ENCODE data around the gene CRYBB3.
"Not testable (repeated sequence)": the region's sequence is repeated elsewhere in the genome, so short reads cannot be mapped to it uniquely, and the experiment has no call there.

CRYBB3 gene

DNA sequence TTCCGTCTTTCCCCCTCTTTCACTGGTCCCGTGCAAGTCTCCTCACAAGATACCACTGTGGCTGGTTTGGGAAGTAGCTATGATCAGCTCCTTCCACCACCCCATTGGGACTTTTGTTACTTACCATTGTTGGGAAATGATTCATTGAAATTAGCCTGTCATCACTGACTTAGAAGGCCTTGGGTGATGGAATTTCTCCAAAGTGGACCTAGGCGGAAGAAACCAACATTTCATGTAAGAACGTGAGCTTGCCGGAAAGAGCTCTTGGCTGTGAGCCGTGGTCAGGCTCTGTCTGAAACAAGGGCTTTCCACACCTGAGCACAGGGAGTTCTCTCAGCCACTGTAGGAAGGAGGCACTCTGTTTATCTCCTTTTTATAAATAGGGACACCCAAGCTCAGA is 23.5 kb upstream of the CRYBB3 start:
- no peak for DNase-seq (ENCODE audit: low spot score)

GRCh38 chr22:25176799-25177198 is 22.9 kb upstream of the CRYBB3 start:
- no peak for DNase-seq (ENCODE audit: low spot score)

DNA sequence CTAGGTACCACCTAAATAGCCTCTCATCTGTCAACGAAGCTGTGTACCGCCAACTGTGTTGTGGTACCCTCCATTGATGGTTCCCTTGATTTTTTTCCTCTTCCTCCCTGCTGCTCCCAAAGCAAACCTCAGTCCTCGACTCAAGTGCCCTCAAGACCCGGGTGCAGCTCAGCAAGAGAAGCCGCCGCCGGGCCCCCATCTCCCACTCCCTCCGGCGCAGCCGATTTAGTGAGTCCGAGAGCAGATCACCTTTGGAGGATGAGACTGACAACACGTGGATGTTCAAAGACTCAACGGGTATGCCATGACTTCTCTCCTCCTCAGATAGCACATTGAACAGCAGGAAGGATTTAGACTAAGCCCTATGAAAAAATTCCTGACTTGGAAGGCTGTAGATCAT is 22.4 kb upstream of the CRYBB3 start:
- no peak for DNase-seq (ENCODE audit: low spot score)

GRCh38 chr22:25177895-25178294 is 21.8 kb upstream of the CRYBB3 start:
- DNase-seq (ENCODE audit: low spot score): no peak

DNA sequence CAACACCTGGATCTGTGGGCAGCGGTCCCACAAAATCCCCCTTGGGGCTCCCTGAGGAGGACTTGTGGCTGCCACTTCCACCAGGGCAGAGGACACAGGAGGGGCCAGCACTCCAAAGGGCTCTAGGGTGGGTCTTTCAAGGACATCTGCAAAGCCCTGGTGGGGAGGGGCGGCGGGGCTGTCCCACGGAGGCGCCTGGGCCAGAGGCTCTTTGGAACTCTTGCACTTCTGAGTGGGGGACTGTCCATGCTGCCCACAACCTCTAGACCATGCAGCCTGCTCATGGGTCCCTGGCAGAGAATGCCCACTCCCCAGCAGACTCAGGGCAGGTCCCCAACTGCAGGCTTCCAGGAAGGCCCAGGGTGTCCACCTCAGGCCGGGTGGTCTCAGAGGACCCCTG is 21.3 kb upstream of the CRYBB3 start:
- DNase-seq (ENCODE audit: low spot score): not testable (repeated sequence)

DNA sequence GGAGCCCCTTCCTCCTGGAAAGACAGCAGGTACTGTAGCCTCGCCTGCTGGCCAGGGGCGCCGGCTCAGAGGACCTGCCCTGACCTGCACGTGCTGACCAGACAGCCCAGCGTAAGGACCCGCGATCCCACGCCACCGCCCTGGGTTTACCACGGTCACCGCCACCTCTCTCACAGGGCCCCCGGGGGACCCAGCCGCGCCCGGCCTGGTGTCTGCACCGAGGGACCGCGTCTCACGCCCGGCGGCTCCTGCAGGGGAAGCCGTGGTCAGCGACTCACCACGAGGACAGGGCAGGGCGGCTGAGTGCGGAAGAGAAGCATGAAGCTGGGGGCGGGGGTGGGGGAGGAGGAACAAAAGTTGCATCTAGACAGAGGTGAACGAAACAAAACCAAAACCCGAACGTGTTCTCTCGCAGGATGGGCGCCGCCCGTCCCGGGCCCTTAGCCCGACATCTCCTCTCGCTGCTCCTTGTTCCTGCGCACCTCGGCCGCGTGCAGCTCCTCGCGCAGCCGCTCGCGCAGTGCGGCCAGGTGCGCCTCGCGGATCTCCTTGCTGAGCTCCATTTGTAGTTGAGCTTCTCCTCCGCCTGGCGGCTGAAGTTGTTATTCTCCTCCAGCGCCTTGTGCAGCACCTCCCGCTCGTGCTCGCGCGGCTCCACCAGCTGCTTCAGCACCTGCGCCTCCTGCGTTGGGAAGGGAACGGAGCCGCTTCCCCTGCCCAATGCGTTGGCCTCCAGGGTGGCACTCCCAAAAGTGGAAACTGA is 20.6 kb upstream of the CRYBB3 start:
- not testable (repeated sequence) for DNase-seq (ENCODE audit: low spot score)

DNA sequence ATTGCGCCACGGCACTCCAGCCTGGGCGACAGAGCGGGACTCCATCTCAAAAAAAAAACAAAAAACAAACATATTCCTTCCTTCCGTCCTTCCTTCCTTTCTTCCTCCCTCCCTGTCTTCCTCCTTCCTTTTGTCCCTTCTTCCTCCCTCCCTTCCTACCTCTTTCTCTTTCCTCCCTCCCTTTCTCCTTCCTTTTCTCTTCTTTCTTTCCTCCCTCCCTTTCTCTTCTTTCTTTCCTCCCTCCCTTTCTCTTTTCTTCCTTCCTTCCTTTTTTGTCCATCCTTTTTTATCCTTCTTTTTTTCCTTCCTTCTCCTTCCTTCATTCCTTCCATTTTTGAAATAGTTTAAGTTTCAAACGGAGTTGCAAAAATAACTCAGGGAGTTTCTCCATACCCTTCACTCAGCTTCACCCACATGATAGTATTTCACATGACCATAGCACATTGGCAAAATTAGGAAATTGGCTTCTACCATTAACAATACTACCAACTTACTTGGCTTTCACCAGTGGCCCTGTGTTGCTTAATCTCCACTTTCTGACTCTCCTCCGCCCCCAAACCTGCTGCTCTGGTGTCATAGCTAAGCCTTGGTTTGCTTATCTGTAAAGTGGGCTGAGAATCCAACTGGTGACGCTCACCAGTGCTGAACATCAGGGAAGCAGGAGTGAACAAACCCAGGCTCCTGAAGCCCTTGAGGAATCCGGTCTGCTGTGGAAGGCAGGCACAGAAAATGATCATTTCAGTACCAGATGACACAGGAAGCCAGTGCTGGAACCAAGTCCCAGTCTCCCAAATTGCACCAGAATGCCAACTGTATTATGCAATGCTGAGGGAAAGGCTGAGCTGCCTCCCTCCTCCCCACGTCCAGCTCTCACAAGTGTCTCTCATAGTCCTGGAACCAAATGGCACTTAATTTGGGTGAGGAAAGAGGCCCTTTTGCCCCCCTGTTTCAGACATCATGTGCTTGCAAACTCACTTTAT is 17.2 kb upstream of the CRYBB3 start:
- no peak for DNase-seq (ENCODE audit: low spot score)

GRCh38 chr22:25183949-25184619 is 15.6 kb upstream of the CRYBB3 start:
- DNase-seq (ENCODE audit: low spot score): no peak

- no peak for DNase-seq (ENCODE audit: low spot score)
These were observed 13.5 kb upstream of the CRYBB3 start for GRCh38 chr22:25186140-25186539.

DNA sequence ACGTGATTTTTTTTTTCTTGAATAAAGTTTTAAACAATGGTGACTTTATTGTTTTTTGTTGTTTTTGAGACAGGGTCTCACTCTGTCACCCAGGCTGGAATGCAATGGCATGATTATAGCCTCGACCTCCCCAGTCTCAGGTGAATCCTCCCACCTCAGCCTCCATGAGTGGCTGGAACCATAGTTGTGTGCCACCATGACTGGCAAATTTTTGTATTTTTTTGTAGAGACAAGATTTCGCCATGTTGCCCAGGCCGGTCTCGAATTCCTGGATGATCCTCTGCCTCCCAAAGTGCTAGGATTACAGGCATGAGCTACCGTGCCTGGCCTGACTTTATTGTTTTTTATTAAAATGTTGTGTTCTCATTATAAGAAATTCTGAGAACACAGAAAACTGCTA is 12.2 kb upstream of the CRYBB3 start:
- no peak for DNase-seq (ENCODE audit: low spot score)

- DNase-seq (ENCODE audit: low spot score): no peak
These were observed 7.3 kb upstream of the CRYBB3 start for GRCh38 chr22:25192406-25192805.

- no peak for DNase-seq (ENCODE audit: low spot score)
These were observed 6.5 kb upstream of the CRYBB3 start for GRCh38 chr22:25193130-25193529.

- peak; percentile 9 for DNase-seq (ENCODE audit: low spot score)
These were observed 6.1 kb upstream of the CRYBB3 start for GRCh38 chr22:25193548-25193947.

- no peak for DNase-seq (ENCODE audit: low spot score)
These were observed 3.3 kb upstream of the CRYBB3 start for GRCh38 chr22:25196326-25196725.

DNA sequence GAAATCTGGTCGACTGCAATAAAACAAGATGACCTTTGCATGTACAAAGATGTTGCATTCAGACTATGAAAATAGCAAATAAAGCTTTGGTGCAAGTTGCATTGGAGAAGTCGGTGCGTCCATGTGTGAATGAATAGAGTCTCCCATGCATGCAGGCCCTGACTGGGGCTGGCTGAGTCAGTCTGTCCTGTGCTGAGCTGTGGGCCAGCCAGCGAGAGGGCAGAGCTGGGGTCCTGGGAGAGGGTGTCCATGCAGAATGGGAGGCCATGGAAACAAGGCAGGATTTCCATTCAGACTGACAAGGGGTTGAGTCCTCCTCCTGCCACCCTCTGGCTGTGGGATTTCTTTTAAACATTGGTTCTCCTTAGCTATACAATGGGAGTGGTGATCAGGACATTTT is 2.3 kb upstream of the CRYBB3 start:
- DNase-seq (ENCODE audit: low spot score): no peak

DNA sequence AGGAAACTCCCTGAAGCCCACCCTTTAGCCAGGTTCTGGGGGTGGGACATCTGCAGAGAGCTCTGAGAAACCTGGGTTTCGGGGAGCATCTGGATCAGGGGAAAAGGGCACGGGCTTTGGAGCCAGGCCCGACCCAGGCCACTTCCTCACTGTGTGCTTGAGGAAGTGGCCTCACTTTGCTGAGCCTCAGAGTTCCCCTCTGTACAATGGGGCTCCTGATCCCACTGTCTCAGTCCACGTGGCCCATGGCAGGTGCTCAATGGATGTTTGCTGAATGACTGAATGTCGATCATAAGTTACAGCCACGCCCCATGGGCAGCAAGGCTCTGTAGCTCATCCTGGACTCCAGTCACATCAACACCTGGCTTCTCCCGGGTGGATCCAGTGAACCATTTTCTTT is 1.3 kb downstream of the CRYBB3 start:
- no peak for DNase-seq (ENCODE audit: low spot score)

- no peak for DNase-seq (ENCODE audit: low spot score)
These were observed 2.1 kb downstream of the CRYBB3 start for GRCh38 chr22:25201557-25202273.

- DNase-seq (ENCODE audit: low spot score): peak; percentile 73
These were observed 2.7 kb downstream of the CRYBB3 start for GRCh38 chr22:25202290-25202921.

GRCh38 chr22:25203082-25203481 is 3.4 kb downstream of the CRYBB3 start:
- DNase-seq (ENCODE audit: low spot score): no peak

DNA sequence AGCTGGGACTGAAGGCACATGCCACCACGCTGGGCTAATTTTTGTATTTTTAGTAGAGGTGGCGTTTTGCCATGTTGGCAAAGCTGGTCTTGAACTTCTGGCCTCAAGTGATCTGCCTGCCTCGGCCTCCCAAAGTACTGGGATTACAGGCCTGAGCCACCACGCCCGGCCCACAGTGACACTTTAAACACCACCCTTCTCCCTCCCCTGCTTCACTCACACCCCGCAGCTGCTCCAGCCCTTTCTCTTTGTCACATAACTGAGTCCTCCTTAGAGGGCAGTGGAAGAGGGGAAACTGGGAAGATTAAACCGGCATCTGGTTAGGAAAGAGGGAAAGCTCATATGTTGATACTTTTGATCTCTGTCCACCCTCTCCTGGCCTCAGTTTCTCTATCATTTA is 4.9 kb downstream of the CRYBB3 start:
- not testable (repeated sequence) for DNase-seq (ENCODE audit: low spot score)

DNA sequence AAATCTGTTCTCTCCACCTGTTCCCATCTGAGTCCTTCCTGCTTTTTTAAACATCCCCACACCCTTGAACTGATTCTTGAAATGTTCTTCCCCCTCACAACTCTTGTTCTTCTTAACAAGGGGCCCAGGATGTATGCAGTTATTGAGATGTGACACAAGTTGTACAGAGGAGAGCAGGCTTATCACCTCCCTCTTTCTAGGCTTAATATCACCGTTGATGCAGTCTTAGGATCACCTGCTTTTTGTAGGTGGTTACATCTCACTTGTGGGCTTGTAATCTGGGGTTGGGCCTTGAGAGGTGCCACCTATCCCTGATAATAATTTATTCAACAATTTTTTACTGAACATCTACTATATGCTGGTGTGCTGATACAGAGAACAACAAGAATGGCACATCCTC is 6.2 kb downstream of the CRYBB3 start:
- DNase-seq (ENCODE audit: low spot score): no peak

Measured in NAMALWA (cell line).